Activated T-cell treated with anti-CD3 and anti-CD28 coated beads, Interleukin-2, amount 50 U/mL, for 72 hours (primary cell): ENCODE measurements around the gene AIF1. TPM values are rescaled to one million over a fixed set of nuclear protein-coding genes. Genes with fewer than 3 reads are reported as not detected.

Experiments used
- ATAC-seq, 2 donors: fragments of 150-1000 bp; cut with Tn5 transposase; replicated peaks in 1 of 2; 2 replicates each; pipeline ENCODE4 v1.10.0; 2021; ENCODE audit warnings: moderate library complexity in 2 of 2, mild to moderate bottlenecking in 1 of 2
- DNase-seq, 2 donors: peaks; one replicate each; pipeline ENCODE4 v3.0.0; 2021 to 2022; ENCODE audit warnings: mixed read lengths in 1 of 2
- H3K27ac Mint-ChIP-seq: one replicate; pipeline ENCODE4 v1.8.0; 2022; ENCODE audit warnings: mild to moderate bottlenecking, moderate library complexity, mixed read lengths
- H3K27me3 Mint-ChIP-seq: one replicate; pipeline ENCODE4 v1.8.0; 2022; ENCODE audit warnings: low read depth, mixed read lengths
- H3K36me3 Mint-ChIP-seq, 2 donors: one replicate each; pipeline ENCODE4 v1.8.0; 2022; ENCODE audit warnings: mixed read lengths in 2 of 2, mild to moderate bottlenecking in 1 of 2; ENCODE audit not compliant: insufficient read depth in 2 of 2
- H3K4me1 Mint-ChIP-seq: one replicate; pipeline ENCODE4 v1.8.0; 2022; ENCODE audit warnings: low read depth, mixed read lengths
- H3K4me3 Mint-ChIP-seq, 2 donors: one replicate each; pipeline ENCODE4 v1.8.0; 2022; ENCODE audit warnings: mild to moderate bottlenecking in 2 of 2, mixed read lengths in 2 of 2, moderate library complexity in 2 of 2
- H3K9me3 Mint-ChIP-seq, 2 donors: one replicate each; pipeline ENCODE4 v1.8.0; 2022; ENCODE audit warnings: mixed read lengths in 2 of 2
- total RNA-seq, 2 donors: library from RNA; stranded (reverse); gene quantifications; one replicate each; pipeline ENCODE4 v1.2.3, GENCODE V29; 2022

AIF1 gene
- total RNA-seq: 10 to 100 TPM; 68.7 to 98.1 TPM

GRCh38 chr6:31614684-31615578, at the start of gene AIF1:
AIF1 (plus strand) TSS chr6:31615234; CDS start chr6:31615330, 96 bp downstream.
- ATAC-seq (no peak), DNase-seq (no peak)
- Mint-ChIP-seq H3K4me1 (peaks cover 44% of the 10 kb centered on the region), H3K27ac (peak within 1 kb of the TSS; percentile 66), H3K4me3 (peak within 1 kb of the TSS; percentile 75 to 88), H3K36me3 (no peaks in the 10 kb centered on the region), H3K27me3 (no peaks in the 10 kb centered on the region), H3K9me3 (no peaks in the 10 kb centered on the region)

- Mint-ChIP-seq H3K4me1 (peaks cover 84% of the 10 kb centered on the region), H3K4me3 (peak overlapping the region; percentile 70 to 83), H3K9me3 (no peaks in the 10 kb centered on the region), H3K36me3 (peaks cover 2 to 6% of the 10 kb centered on the region in 2 donors), H3K27ac (peak overlapping the region; percentile 87), H3K27me3 (peaks cover 4% of the 10 kb centered on the region)
- DNase-seq (peak in 1 of 2 donors; percentile 36), ATAC-seq (peak; percentile 28)
Measured at GRCh38 chr6:31567531-31568370, 47.3 kb upstream of the AIF1 start.

GRCh38 chr6:31568537-31568961, 46.5 kb upstream of the AIF1 start:
- Mint-ChIP-seq H3K4me1 (peaks cover 85% of the 10 kb centered on the region), H3K36me3 (peaks cover 2 to 4% of the 10 kb centered on the region in 2 donors), H3K4me3 (peak overlapping the region; percentile 70 to 83), H3K9me3 (no peaks in the 10 kb centered on the region), H3K27ac (peak overlapping the region; percentile 87), H3K27me3 (peaks cover 4% of the 10 kb centered on the region)
- DNase-seq (peak; percentile 79 to 87), ATAC-seq (peak; percentile 61 to 68)

GRCh38 chr6:31569861-31570536, 45.0 kb upstream of the AIF1 start:
- Mint-ChIP-seq H3K27me3 (no peaks in the 10 kb centered on the region), H3K27ac (no peak overlapping the region), H3K9me3 (no peaks in the 10 kb centered on the region), H3K36me3 (no peaks in the 10 kb centered on the region), H3K4me1 (peaks cover 88% of the 10 kb centered on the region), H3K4me3 (peak overlapping the region in 1 of 2 donors; percentile 12)
- DNase-seq (no peak), ATAC-seq (no peak)

GRCh38 chr6:31572041-31572911, 42.8 kb upstream of the AIF1 start, which contains the start of gene LTA:
LTA (plus strand) TSS chr6:31572289; CDS start chr6:31572743, 454 bp downstream.
- DNase-seq (peak; percentile 83 to 85), ATAC-seq (peak; percentile 51 to 62)
- no peaks in the 10 kb centered on the region for H3K27me3 Mint-ChIP-seq

GRCh38 chr6:31573239-31574105, 41.6 kb upstream of the AIF1 start:
- Mint-ChIP-seq H3K27me3 (no peaks in the 10 kb centered on the region), H3K4me1 (peaks cover 96% of the 10 kb centered on the region), H3K27ac (peak overlapping the region; percentile 81), H3K36me3 (peaks cover 8% of the 10 kb centered on the region in 2 donors), H3K4me3 (peak overlapping the region; percentile 92), H3K9me3 (no peaks in the 10 kb centered on the region)
- DNase-seq (no peak), ATAC-seq (no peak)

More at GRCh38 chr6:31572041-31572911, 42.8 kb upstream of the AIF1 start, which contains the start of gene LTA:
- peaks cover 98% of the 10 kb centered on the region for H3K4me1 Mint-ChIP-seq
- H3K9me3 Mint-ChIP-seq: no peaks in the 10 kb centered on the region
- peak within 1 kb of the TSS; percentile 89 for H3K27ac Mint-ChIP-seq
- H3K36me3 Mint-ChIP-seq: peaks cover 8% of the 10 kb centered on the region in 2 donors
- H3K4me3 Mint-ChIP-seq: peak within 1 kb of the TSS; percentile 92

- H3K36me3 Mint-ChIP-seq: peaks cover 8% of the 10 kb centered on the region in 2 donors
- no peaks in the 10 kb centered on the region for H3K9me3 Mint-ChIP-seq
- no peaks in the 10 kb centered on the region for H3K27me3 Mint-ChIP-seq
- H3K27ac Mint-ChIP-seq: peak overlapping the region; percentile 81
- peaks cover 96% of the 10 kb centered on the region for H3K4me1 Mint-ChIP-seq
- ATAC-seq (peak in 1 of 2 donors; percentile 3), DNase-seq (peak in 1 of 2 donors; percentile 62)
- peak overlapping the region; percentile 92 for H3K4me3 Mint-ChIP-seq
Measured at GRCh38 chr6:31574106-31575061, 40.6 kb upstream of the AIF1 start.

GRCh38 chr6:31575335-31575901, 39.6 kb upstream of the AIF1 start, which contains the start of gene TNF:
TNF (plus strand) TSS chr6:31575565; CDS start chr6:31575742, 177 bp downstream.
- DNase-seq (peak; percentile 78), ATAC-seq (peak; percentile 13 to 25)
- H3K4me1 Mint-ChIP-seq: peaks cover 96% of the 10 kb centered on the region
- peak within 1 kb of the TSS; percentile 89 for H3K27ac Mint-ChIP-seq
- no peaks in the 10 kb centered on the region for H3K9me3 Mint-ChIP-seq
- H3K4me3 Mint-ChIP-seq: peak within 1 kb of the TSS; percentile 92
- no peaks in the 10 kb centered on the region for H3K27me3 Mint-ChIP-seq
- H3K36me3 Mint-ChIP-seq: peaks cover 8% of the 10 kb centered on the region in 2 donors

- no peak for DNase-seq
Measured at GRCh38 chr6:31575952-31576685, 38.9 kb upstream of the AIF1 start.

More at GRCh38 chr6:31575952-31576685, 38.9 kb upstream of the AIF1 start:
- peaks cover 94% of the 10 kb centered on the region for H3K4me1 Mint-ChIP-seq
- H3K27ac Mint-ChIP-seq: peak overlapping the region; percentile 89
- no peak for ATAC-seq
- H3K4me3 Mint-ChIP-seq: peak overlapping the region; percentile 92
- H3K36me3 Mint-ChIP-seq: peaks cover 9 to 10% of the 10 kb centered on the region in 2 donors
- no peaks in the 10 kb centered on the region for H3K9me3 Mint-ChIP-seq
- H3K27me3 Mint-ChIP-seq: no peaks in the 10 kb centered on the region
